IPS-18c (cell line): ENCODE measurements around the gene METRN.
"Not testable (repeated sequence)": the region's sequence is repeated elsewhere in the genome, so short reads cannot be mapped to it uniquely, and the experiment has no call there.

Experiments used
- H3K4me3 ChIP-seq: 2 replicates; pipeline ENCODE4 v1.7.0; 2013; ENCODE audit warnings: low read depth, mild to moderate bottlenecking, low read length, moderate library complexity; ENCODE audit not compliant: insufficient read depth
- H3K9me3 ChIP-seq: one replicate; pipeline ENCODE4 v1.6.1; 2013; ENCODE audit warnings: mild to moderate bottlenecking, low read length, moderate library complexity; ENCODE audit not compliant: control insufficient read depth, insufficient read depth

The METRN gene

DNA sequence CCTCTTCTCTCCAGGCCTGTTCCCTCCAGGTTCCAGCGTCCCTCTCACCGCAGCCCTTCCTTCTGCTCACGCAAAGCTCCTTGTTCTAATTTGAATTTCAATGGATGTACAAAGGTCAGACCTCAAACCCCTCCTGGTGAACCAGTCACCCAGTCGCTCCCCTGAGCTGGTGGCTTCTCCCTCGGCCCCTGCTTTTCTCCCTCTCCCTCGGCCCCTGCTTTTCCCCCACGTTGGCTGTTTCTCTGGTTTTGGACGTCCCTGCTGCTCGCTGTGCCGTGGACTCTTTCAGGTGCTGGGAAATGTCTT is 37.0 kb downstream of the METRN start:
- Histone ChIP-seq H3K9me3 (no peaks in the 10 kb centered on the region), H3K4me3 (no peak overlapping the region)

DNA sequence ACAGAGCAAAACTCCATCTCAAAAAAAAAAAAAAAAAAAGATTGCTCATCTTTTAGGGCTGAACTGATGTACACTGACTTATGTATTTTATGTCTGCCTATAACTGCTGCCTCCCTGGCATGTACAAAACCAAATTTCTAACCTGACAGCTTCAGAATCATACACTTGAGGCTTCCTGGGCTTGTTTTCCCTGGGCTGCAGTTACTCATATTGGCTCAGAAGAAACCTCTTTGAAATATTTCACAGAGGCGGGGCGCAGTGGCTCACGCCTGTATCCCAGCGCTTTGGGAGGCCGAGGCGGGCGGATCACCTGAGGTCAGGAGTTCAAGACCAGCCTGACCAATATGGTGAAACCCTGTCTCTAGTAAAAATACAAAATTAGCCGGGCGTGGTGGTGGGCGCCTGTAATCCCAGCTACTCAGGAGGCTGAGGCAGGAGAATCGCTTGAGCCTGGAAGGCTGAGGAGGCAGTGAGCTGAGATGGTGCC is 39.2 kb downstream of the METRN start:
- not testable (repeated sequence) for H3K4me3 ChIP-seq, H3K9me3 ChIP-seq

DNA sequence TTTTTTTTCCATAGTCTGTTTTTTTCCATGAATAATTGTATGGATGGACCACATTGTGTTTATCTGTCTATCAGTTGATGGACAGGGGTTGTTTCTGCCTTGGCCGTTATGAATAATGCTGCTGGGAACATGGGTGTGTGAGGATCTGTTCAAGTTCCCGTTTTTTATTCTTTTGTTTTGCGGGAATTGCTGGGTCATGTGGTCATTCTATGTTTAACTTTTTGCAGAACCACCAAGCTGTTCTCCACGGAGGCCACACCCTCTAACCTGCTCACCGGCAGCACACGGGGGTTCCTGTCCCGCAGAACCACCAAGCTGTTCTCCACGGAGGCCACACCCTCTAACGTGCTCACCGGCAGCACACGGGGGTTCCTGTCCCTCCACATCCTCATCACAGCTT is 39.7 kb downstream of the METRN start:
- H3K4me3 ChIP-seq, result no peak overlapping the region
- H3K9me3 ChIP-seq, result no peaks in the 10 kb centered on the region

DNA sequence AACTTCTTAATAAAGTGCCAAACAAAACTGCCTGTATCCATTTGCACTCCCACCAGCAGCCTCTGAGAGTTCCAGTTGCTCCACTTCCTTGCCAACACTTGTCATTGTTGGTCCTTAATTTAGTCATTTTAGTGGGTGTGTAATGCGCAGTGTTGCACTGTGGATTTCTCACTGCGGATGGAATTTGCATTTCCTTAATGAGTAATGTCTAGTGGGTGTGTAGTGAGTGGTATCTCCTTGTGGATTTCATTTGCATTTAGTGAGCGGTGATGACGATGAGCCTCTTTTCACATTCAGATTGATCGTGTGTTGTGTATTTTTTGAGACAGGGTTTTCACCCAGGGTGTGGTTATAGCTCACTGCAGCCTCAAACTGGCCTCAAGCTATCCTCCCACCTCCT is 41.5 kb downstream of the METRN start:
- Histone ChIP-seq H3K9me3 (no peaks in the 10 kb centered on the region), H3K4me3 (no peak overlapping the region)

DNA sequence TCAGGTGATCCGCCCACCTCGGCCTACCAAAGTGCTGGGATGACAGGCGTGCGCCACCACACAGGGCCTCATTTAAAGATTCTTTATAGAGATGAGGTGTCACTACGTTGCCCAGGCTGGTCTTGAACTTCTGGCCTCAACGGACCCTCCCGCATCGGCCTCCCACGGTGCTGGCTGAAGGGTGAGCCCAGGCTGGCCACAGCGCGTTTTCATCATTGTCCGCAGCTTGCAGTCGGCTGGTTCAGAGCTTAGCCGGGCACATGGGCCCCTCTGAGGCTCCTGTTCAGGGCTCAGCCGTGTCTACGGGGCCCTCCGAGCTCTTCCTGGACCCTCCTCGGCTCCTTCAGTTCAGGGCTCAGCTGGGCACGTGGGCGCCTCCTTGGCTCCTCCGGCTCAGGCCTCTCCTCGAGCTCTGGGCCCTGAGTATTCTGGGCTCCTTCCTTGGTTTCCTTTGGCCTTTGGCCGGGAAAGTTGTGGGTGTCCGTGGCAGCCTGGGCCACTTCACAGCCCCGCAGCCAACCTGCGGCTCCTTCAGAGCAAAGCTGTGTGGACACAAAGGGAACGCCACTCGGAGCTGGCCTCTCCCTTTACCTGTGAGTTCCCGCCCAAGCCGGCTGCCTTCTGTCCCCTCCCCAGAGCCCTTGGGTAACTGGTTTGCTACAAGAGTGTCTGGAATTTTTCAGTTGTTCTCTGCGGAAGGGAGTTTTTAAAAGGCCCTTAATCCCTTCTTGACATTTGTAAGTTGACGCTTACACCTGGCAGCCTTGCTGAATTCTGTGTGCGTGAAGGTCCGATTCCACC is 44.4 kb downstream of the METRN start:
- Histone ChIP-seq H3K4me3 (no peak overlapping the region), H3K9me3 (no peaks in the 10 kb centered on the region)

DNA sequence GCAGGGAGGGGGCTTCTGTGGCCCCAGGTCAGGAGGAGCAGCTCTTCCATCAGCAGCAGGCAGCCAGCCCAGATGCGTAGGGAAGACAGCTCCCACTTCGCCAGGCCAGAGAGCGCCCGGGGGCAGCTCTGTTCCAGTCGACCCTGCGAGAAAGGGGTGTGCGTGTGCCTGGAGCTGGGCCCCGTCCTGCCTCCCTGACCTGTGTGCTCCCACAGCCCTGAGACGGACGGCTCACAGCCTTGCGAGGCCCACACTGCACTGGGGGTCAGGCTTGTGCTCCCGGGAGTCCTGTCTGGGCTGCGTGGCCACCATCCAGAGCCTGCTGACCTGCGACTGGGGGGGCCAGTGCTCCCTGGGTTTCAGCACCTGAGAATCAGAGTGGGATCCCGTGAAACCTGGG is 45.1 kb downstream of the METRN start:
- no peak overlapping the region for H3K4me3 ChIP-seq
- no peaks in the 10 kb centered on the region for H3K9me3 ChIP-seq

DNA sequence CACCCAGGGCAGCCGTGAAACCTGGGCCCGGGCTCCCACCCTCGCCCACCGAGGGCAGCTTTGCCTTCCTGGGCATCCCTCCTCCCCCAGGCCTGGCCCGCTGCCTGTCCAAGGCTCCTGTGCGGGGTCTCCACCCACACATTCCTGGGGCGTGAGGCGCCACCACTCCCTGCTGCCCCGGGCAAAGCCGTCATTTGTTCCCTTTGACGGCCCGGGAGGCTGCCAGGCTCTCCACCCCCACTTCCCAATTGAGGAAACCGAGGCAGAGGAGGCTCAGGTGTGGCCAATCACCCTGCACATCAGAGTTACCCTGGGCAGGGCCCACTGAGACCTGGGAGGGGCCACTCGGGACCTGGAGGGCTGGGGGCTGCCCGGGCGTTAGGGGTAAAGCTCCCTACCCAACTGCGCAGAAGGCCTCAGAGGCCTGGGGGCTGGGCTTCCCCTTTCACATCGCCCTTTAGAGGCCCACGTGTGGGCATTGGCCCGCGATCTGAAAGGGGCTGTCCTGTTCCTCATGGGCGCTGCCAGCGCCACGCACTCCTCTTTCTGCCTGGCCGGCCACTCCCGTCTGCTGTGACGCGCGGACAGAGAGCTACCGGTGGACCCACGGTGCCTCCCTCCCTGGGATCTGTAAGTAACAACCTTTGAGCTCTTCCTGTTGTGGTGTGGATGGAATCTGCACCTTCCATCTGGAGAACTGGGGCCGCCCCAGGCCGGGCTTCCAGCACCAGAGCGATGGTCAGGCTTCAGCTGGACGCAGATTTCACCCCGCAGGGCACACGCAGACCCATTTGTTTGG is 45.8 kb downstream of the METRN start, which contains the start of gene MSLN:
Gene MSLN, plus strand, starts transcription at position 190 of the 799 bp plus-strand sequence. CDS start 1,947 bp downstream, outside the sequence.
- no peaks in the 10 kb centered on the region for H3K9me3 ChIP-seq
- H3K4me3 ChIP-seq, result no peak within 1 kb of the TSS

DNA sequence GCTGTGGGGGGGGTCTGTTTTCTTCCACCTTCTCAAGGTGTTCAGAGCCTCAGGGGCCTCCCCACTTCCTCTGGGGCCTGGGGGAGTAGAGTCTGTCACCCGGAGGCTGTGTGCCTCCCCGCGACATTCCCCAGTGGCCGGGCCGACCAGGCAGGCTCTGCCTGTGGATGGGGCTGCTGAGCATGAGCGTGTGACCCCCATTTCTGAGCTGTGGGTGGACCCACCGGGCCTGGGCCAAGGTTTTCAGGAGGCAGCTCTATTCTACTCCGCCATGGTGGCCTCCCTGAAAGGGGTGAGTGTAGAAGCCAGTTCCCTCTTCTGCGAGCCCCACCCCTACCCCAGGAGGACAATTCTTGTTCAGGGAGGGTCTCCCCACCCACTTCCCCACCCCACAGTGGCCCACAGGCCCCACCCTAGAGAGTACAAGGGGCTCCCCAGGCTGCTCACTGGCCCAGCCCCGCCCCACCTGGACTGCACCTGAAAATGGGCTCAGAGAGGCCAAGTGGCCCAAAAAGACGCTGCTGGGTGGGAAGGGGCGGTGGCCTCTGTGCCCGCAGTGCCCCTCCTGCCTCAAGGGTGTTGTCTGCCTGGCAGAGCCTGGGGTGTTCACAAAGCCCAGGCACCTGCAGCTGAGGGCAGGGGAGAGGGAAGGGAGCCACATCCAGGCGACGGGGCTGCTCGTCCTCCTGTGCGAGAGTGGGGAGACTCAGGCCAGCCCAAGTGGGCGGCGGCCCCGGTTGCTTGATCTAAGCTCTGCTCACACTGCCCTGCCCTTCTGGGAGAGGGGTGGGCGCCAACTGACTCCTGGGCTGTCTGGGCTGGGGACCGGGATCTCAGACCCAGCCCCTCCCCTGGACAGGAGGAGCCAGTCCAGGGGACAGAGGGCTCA is 47.0 kb downstream of the METRN start:
- Histone ChIP-seq H3K4me3 (no peak overlapping the region), H3K9me3 (no peaks in the 10 kb centered on the region)

DNA sequence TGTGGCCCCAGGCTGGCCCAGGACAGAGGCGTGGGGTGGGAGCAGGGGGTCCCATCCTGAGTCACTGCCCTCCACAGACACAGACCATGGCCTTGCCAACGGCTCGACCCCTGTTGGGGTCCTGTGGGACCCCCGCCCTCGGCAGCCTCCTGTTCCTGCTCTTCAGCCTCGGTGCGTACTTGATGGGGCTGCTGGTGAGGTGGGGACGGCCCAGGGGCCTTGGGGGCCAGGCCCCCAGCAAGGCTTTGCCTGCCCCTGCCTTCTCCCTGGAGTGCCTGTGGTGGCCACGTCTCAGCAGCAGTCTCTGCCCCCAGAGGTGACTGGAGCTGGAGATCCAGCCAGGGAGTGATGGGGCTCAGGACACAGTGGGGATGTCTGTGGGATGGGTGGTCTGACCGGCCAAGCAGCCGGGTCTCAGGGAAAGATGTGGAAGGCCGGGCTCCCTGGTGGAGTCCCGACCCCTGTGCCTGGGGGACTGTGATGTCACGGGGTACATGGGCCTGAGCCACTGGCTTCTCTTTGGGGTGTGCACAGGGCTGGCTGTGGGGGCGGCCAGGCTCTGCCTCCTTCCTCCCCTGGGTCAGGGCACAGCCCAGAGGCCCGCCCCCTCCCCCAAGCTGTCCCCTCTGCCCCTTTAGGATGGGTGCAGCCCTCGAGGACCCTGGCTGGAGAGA is 47.8 kb downstream of the METRN start:
- H3K9me3 ChIP-seq, result no peaks in the 10 kb centered on the region
- no peak overlapping the region for H3K4me3 ChIP-seq

DNA sequence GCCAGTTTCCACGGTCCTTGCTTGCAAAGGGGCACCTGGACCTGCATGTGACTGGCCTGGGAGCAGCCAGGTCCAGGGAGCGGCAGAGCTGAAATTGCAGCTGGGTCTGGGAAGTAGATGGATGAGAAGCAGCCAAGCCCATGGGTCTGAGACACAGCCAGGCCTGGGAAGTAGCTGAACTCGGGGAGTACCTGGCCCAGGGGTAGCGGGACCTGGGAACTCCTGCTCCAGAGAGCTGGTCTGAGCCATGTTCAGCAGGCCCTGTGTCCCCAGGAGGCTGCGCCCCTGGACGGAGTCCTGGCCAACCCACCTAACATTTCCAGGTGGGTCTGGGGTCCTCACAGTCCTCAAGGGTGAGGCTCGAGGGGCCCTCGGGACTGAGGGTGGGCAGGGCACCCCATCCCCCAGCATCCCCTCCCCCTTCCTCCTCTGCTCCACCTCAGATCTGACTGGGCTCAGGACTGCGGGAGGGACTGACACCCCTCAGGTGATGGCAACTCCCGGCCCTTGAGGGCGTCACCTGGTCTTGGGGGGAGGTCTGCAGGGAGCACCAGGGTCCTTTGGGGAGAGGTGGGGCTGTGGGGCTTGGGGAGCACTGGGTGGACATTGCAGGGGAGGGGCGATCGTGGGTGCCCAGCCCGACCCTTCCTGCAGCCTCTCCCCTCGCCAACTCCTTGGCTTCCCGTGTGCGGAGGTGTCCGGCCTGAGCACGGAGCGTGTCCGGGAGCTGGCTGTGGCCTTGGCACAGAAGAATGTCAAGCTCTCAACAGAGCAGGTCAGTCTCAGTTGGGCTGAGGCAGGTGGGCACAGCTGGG is 48.7 kb downstream of the METRN start:
- Histone ChIP-seq H3K9me3 (no peaks in the 10 kb centered on the region), H3K4me3 (no peak overlapping the region)

DNA sequence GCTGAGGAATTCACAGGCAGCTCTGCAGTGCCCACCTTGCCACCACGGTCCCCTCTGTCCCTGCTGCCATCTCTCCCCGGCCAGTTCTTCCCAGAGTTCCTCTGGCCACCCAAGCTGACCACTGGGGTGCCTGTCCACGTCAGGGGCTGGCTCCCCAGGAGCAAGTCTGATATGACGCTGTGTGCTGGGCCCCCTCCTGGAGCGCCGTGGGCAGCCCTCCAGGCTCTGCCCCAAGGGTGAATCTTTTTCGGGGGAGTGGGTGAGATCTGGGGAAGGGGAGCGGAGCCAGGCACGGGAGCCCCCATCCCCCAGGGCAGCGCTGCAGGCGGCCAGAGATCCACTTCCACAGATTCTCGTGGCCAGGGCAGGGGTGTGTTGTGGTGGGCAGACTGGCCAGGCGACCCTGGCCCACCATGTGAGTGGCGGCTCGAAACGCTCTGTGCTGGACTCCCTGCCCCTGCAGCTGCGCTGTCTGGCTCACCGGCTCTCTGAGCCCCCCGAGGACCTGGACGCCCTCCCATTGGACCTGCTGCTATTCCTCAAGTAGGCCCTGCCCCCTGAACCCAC is 49.3 kb downstream of the METRN start:
- Histone ChIP-seq H3K4me3 (no peak overlapping the region), H3K9me3 (no peaks in the 10 kb centered on the region)

DNA sequence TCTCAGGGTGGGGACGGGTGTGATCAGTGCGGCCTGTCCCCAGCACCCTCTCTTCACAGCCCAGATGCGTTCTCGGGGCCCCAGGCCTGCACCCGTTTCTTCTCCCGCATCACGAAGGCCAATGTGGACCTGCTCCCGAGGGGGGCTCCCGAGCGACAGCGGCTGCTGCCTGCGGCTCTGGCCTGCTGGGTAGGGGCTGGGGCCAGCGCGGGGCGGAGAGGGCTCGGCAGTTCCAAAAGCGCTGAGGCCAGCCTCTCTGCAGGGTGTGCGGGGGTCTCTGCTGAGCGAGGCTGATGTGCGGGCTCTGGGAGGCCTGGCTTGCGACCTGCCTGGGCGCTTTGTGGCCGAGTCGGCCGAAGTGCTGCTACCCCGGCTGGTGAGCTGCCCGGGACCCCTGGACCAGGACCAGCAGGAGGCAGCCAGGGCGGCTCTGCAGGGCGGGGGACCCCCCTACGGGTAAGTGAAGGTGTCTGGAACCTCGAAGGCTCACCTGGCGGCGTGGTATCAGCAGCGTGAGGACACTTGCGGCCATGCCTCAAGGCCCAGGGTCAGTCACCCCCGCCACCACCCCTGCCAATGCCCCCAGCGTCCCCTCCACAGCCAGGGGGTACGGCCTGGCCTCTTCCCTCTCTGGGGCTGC is 50.0 kb downstream of the METRN start:
- H3K9me3 ChIP-seq, result no peaks in the 10 kb centered on the region
- no peak overlapping the region for H3K4me3 ChIP-seq

DNA sequence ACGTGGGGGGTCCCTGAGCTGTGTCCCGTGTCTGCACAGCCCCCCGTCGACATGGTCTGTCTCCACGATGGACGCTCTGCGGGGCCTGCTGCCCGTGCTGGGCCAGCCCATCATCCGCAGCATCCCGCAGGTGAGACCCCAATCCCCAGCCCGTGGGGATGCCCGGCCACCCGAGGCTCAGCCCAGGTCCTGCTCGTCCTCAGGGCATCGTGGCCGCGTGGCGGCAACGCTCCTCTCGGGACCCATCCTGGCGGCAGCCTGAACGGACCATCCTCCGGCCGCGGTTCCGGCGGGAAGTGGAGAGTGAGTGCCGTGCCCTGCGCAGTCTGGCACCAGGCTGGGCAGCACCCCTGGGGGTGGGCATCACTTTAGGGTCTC is 50.6 kb downstream of the METRN start:
- Histone ChIP-seq H3K9me3 (no peaks in the 10 kb centered on the region), H3K4me3 (no peak overlapping the region)

DNA sequence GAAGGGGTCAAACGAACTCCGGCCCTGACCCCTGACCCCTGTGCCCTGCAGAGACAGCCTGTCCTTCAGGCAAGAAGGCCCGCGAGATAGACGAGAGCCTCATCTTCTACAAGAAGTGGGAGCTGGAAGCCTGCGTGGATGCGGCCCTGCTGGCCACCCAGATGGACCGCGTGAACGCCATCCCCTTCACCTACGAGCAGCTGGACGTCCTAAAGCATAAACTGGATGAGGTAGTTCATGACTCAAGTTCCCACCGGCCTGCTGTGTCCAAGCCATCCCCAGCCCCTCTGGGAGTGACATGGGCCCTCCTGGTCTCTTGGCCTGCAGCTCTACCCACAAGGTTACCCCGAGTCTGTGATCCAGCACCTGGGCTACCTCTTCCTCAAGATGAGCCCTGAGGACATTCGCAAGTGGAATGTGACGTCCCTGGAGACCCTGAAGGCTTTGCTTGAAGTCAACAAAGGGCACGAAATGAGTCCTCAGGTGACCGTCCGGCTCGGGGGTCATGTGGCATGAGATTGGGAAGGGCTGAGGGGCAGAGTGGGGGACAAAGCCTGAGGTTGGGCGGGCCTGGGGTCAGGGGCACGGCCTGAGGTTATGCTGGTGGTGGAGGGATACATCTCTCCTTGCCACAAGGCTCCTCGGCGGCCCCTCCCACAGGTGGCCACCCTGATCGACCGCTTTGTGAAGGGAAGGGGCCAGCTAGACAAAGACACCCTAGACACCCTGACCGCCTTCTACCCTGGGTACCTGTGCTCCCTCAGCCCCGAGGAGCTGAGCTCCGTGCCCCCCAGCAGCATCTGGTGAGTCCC is 51.3 kb downstream of the METRN start:
- Histone ChIP-seq H3K4me3 (no peak overlapping the region), H3K9me3 (no peaks in the 10 kb centered on the region)
